HG03571 (cell line): ENCODE measurements around the gene INTU.
"Not testable (repeated sequence)": the region's sequence is repeated elsewhere in the genome, so short reads cannot be mapped to it uniquely, and the experiment has no call there.

Experiments used
- ATAC-seq: cut with Tn5 transposase; IDR thresholded peaks from one replicate; pipeline ENCODE4 v1.9.1; 2021; ENCODE audit not compliant: unreplicated experiment

The INTU gene

DNA sequence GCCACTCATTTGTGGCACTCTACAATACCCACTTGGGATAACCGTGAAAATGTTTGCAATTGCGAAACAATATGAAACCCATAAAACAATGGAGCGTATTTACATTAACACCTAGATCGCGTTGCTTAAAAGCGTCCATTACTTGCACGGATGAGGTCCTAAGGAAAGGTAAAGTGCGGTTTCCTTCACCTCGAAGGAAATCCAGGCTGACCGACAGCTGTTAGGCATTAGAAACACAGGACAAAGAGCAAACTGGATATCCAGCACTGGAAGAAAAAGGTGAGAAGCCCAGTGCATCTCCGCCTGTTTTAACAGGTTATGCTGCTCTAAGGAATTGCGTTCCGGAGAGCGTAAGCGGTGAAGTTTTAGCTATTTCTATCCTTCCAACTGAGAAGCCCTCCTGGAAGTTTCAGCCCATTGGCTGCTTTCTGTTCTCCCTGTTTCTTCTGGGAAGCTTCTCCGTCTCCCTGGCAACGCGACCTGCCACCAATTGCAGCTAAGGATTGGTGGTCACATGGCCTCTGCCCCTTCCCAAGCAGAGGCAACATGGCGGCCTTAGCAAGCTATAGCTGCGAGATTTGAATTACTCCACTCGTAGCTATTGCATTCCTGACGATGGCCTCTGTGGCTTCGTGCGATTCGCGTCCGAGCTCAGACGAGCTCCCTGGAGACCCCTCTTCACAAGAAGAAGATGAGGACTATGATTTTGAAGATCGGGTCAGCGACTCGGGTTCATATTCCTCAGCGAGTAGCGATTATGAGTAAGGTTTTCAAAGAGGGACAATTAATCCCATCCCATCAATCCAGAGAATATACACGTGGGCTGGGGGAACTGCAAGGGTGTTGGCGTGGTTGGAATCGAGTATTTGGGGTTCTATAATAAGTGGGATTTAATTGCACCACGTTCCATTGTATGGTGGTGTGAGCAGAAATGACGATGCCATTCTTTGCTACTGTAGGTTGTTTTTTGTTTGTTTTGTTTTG is at the start of gene INTU:
Gene INTU (plus strand): TSS at position 538 of the 984 bp plus-strand sequence. CDS start 78 bp downstream, at position 616.
- peak; percentile 97 for ATAC-seq

DNA sequence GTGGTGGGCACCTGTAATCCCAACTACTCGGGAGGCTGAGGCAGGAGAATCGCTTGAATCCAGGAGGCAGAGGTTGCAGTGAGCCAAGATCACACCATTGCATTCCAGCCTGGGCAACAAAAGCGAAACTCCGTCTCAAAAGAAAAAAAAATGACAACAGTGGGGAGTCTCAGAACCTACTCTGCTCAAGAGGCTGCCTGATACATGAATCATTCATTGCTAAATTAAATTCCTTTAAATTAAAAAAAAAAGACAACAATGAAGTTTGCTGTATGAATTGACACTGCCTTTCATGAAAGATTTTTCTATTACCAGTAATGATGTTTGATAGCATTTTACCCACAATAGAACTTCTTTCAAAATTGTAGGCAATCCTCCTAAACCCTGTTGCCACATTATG is 46.3 kb upstream of the INTU start:
- not testable (repeated sequence) for ATAC-seq

DNA sequence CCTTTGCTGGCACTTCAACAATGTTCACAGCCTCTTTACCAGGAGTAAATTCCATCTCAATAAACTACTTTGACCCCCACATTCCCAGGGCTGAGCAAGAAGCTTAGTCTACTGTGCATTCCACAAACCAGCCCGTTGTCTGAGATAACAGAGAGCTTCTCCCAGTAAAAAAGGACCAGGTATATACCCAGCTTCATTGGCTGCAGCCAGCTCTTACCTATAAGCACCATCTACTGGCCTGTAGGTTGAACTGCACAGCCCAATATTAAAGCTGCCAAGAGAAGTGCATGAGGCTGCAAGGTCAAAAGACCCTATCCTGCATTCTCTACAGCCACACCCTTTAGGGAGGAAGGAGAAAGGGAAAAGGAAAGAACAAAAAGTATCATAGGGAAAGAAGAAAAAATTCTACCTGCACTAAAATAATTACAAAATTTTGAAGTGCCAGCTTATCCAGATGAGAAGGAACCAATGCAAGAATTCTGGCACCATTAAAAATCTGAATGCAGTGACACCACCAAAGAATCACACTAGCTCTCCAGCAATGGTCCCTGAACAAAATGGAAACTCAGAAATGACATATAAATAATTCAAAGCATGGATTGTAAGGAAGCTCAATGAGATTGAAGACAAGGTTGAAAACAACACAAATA is 45.7 kb upstream of the INTU start:
- peak; percentile 96 for ATAC-seq

DNA sequence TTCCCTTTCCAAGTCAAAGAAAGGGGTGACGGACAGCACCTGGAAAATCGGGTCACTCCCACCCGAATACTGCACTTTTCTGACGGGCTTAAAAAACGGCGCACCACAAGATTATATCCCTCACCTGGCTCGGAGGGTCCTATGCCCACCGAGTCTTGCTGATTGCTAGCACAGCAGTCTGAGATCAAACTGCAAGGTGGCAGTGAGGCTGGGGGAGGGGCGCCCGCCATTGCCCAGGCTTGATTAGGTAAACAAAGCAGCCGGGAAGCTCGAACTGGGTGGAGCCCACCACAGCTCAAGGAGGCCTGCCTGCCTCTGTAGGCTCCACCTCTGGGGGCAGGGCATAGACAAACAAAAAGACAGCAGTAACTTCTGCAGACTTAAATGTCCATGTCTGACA is 43.6 kb upstream of the INTU start:
- not testable (repeated sequence) for ATAC-seq

DNA sequence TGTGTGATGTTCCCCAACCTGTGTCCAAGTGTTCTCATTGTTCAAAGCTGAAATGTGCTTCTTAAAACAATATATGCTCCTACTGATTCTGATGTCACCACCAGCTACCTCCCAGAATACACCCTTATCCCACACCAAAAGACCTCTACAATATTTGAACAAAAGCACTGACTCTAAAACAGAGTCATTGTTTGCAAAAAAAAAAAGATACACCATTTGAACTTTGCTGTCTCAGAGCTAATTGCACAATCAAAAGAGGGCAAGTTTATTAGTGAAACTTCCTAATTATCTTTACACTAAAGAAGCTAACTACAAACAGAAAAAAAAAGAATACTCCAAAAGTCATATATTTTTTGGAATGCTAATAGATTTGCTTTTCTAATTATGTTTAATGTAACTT is 34.1 kb upstream of the INTU start:
- ATAC-seq: no peak

DNA sequence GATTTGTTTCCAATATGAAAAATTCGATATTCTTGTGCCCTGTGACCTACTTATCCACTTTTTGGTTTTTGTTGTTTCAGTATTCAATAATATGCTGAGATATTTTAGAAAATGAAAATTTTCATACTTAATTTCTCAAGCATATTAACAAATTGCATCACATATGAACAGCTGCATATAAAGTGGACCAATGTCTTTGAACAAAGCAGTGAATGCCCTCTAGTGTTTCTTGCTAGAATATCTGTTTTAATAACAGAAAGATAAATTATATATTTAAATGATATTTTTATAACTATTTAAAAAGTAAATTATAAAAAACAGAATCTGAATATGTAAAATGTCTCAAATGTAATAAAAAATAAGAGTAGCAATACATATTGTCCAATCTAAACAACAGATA is 31.7 kb upstream of the INTU start:
- ATAC-seq: no peak

DNA sequence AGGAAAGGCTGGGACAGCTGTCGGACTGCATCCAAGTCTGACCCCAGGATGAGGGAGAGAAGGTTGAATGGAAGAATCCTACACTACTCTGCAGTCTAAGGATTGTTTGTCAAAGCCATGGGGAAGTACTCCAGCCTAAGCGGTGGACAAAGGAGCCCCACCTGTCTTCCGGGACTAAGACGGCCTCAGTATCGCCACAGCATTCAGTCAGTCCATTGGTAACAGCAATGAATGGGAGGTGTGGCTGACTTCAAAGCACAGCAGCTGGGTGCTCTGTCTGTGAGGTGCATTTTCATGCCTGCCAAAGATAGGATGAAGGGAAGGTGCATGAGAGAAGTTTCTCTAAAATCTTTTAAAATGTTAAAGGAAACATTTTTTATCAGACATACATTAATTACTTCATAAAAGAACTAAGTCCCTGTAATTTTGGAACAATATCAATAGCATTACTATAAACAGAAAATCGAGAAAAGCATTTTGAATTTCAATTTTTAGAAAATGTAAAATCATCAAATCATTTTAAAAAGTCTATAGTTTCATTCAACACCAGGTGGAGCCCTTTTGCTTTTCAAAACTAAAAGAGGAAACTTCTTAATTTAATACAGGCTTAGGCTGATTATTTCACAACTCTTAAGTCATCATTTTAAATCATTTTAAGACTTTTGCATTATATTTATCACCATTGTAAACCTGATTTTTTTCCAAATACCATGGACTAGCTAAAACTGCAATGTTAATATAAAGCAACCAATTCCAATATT is 27.6 kb upstream of the INTU start:
- ATAC-seq: no peak

DNA sequence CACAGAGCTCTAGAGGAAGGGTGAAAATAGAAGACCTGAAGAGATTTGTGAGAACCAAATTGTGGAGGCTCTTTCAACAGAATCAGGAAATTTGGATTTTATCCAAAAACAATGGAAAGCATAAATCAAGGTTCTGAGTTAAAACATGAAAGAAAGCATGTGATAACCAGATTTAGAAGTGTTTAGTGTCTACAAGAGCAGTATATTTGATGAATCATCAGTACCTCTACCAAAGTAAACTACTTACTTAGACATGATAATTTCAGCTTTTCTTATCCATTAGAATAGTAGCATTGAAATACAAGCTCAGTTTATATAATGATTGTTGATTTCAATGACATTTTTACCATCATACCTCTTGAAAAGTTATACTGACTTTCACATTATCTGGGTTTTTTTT is 25.9 kb upstream of the INTU start:
- ATAC-seq: no peak

DNA sequence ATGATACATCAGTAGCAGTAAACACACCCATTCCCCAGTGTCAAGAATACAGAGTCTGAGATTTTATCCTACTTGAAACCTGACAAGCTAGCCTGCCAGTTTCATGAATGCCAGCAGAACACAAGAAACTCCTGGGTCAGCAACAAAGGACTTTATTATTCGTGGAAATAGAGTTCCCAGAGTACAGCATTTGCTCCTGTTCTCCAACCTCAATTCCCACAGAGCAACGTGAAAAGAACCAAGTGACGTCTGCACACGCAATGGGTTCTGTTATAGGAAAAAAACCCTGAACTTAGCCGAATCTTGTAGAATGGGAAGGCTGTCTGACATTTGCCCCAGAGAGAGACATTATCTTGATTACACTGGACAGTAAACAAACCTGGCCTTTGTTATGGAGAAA is 23.3 kb upstream of the INTU start:
- no peak for ATAC-seq

DNA sequence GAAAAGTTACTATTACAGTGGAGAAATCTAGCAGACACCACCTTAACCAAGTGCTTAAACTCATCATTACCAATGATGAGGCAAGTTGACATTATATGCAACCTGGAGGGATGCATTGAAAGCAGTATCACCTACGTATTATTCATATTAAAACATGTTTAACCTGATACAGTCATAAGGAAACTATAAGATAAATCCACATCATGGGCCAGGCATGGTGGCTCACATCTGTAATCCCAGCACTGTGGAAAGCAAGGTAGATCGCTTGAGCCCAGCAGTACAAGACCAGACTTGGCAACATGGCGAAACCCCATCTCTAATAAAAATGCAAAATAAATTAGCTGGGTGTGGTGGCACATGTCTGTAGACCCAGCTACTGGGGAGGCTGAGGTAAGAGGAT is 22.3 kb upstream of the INTU start:
- no peak for ATAC-seq

DNA sequence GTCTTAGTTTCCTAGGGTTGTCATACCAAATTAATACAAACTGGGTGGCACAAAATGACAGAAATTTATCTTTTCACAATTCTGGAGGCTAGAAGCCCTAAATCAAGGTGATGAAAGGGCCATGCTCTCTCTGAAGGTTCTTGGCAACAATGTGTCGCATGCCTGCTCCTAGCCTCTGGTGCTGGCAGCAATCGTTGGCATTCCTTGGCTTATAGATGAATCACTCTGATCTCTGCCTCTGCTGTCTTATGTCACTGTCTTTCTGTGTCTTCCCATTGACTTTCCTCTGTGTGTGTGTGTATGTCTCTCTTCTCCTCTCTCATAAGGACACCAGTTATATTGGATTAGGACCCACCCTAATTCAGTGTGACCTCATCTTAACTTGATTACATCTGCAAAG is 15.9 kb upstream of the INTU start:
- ATAC-seq: no peak

DNA sequence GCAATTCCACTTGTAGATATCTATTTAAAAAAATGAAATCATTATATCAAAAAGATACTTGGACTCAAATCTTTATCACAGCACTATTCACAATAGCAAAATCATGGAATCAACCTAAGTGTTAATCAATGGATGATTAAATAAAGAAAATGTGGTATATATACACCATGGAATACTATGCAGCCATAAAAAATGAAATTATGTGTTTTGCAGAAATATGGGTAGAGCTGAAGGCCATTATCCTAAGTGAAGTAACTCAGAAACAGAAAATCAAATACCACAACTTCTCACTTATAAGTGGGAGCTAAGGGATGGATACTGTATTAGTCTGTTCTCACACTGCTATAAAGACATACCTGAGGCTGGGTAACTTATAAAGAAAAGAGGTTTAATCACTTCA is 14.3 kb upstream of the INTU start:
- ATAC-seq: no peak

DNA sequence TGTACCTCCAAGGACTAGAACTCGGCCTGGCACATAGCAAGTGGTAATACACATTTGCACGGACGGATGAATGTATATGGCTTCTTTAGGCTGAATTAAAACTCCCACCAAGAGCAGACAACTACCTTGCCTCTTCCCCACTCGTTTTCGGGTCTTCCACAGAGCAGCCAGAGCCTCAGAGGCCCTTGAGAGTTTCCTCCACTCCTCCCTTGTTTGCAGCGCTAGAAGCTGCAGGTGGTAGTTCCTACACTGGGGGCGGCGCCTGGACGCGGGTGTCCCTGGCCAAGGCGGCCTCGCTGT is 10.2 kb upstream of the INTU start:
- ATAC-seq: no peak

DNA sequence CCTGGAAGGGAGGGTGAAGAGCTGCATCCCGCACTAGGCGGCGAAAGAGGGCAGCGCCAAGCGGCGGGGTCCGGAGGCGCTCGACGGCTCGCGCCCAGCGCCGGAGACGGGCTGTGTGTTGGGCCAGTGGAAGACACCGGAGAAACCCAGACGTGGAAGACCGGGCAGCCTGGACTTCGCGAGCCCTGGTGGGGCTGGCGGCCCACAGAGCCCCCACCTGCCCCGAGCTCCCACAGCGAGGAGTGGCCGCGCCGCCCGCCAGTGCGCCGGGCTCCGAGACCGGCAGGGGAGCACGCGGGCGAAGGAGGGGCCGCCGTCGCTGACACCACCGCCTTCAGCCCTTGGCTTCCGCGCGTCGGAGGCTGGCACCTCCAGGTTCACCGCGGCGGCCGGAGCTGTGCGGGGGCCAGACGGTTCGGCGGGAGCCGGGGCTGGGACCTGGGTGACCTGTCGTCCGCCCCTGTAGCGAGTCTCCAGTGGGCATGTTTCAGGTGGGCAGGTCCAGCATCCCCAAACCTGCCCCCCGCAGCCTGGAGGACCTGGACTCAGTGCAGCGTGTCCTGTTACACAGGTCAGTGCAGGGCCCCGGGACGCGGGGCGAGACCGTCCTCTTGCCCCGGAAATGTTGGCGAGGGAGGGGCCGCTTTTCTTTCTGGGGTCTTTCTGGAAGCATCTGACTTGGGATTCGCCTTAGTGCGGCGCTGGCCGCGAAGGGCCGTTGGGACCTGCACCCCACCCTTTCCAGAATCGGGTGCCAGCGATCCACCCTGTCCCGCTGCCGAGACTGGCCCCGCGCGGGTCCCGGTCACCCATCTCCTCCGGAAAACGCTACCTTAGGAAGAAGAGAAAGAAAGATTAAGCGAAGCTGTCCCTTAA is 9.6 kb upstream of the INTU start:
- no peak for ATAC-seq

DNA sequence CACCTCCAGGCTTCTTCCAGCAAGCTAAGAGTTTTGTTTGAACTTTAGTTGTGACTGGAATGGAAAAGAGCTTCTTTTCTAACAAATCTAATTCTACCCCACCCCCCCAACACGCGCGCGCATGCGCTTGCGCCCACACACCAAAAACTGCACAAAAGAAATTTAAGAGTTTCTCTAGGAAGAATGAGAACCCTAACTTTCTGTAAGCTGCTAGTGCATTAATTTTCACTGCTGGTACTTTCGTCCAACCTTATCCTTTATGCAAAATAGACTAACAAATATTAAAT is 9.0 kb upstream of the INTU start:
- no peak for ATAC-seq

DNA sequence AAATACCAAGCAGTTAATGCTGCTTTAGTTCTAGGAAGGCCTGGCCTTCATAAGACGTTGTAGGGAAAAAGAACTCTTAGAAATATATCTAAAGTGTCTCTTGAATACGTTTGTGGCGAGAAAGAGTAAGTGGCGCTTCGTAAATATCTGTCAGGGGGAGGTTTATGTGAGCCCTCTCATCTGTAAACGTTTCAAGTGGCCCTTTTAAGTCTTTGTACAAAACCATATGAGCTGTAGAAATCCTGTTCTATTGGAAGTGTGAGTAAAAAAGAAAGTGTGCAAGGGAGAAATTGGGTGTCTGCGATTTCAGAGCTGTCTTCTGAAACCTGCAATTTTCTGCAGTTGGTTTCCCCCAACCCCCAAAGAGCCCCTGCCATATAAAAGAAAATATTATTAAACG is 8.6 kb upstream of the INTU start:
- ATAC-seq: no peak

DNA sequence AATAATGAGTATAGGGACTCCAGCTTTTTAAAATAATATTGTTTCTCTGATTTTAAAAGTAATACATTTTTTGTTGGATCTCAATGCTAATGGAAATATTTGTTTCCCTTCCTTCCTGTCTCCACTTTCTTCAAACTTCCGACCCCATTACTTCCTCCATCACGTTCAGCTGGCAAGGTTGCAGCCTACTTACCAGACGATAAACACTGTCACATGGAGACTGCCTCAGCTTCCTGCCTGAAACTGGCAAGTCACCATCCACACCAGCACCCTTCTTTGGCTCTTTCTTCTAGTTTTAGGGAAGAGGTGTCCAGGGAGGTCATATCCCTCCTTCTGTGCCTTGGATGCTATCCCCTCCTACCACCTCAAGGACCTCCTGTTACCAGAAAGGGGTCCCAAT is 3.4 kb upstream of the INTU start:
- no peak for ATAC-seq

DNA sequence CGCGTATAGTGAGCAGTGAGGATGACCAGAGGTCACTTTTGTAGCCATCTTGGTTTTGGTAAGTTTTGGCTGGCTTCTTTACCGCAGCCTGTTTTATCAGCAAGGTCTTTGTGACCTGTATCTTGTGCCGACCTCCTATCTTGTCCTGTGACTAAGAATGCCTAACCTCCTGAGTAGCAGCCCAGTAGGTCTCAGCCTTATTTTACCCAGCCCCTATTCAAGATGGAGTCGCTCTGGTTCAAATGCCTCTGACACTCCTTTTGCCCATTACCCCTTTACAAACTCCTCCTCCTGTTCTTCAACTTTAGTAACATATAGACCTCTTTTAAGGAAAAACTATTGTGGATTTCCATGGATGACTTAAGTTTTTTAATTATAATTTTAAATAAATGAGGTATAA is 2.6 kb upstream of the INTU start:
- ATAC-seq: no peak

DNA sequence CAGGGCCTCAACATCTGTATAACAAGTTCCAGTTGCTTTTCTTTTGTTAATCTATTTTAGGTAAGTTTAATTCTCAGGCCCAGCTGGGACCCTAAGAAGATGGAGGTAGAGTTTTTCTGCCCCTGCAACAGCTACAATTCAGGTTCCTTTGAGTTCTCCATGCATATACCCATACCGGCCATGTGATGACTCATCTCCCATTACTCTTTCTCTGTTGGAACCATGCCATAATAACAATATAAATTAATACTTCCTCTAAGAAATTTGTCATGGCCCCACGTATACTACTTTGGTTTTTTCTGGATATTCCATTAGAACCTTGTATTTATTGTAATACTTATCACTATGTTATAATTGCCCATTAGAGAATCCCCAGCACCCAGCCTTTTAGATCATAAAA is 1.3 kb upstream of the INTU start:
- ATAC-seq: no peak

DNA sequence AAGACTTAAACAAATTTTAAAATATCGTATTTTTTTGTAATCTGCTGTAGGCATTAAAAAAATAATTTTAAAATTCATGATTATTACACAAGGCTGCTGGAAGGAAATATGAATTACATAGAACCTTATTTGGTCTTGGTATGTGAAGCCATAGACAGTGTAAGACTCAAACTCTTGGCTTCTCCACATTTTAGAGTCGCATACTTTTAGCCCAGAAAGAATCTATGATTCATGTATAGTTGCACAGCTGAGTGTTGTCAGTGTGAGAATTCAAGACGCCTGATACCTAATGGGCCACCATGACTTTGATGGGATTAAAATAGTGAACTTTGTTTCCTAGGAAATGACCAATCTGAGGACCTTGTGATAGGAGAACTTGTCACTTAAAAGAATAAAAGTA is 1.4 kb downstream of the INTU start:
- ATAC-seq: no peak

DNA sequence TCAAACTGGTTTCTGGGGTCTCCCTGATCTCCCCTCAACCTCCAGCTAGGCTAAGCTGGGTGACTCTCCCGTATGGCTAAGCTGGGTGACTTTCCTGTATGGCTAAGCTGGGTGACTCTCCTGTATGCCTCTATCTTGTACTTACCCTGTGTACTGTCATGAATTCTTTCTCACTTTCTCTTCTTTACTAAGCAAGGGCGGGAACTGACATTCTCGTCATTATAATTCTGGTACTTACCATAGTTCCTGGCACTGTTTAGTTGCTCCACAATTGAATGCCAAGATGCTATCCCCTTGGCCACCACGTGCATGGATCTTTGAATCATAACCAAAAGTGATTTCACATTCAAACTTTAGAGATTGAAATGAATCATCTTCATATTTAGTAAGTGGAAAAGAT is 8.8 kb downstream of the INTU start:
- ATAC-seq: no peak
